Common myeloid progenitor, CD34-positive (primary cell): Measurements from ENCODE around the gene TENM4.
A peak's percentile ranks its signal among the peaks of the same experiment; 100 is the strongest.

Experiments
- CTCF ChIA-PET: fragments of 350-600 bp; sonication (Branson Sonifier 250); formaldehyde crosslinking; loops from one replicate; lab custom pipeline; 2021; ENCODE audit warnings: antibody characterized with exemption; lab: Charles Lee
- POLR2A ChIA-PET: fragments of 350-600 bp; sonication (Branson Sonifier 250); formaldehyde crosslinking; loops from one replicate; lab custom pipeline; 2021; ENCODE audit warnings: antibody characterized with exemption; lab: Charles Lee
- DNase-seq, 3 donors: peaks; one replicate each; pipeline versions ENCODE4 v3.0.0 to v3.0.0-alpha.2; 2013
- H3K27ac ChIP-seq, 2 experiments: 1 replicate in 1 of 2; 2 replicates in 1 of 2; pipeline ENCODE4 v1.7.0; 2013; ENCODE audit warnings: inconsistent platforms in 2 of 2, low read length in 2 of 2, mild to moderate bottlenecking in 2 of 2, low read depth in 1 of 2, moderate library complexity in 1 of 2; ENCODE audit not compliant: severe bottlenecking in 2 of 2, insufficient read depth in 1 of 2, poor library complexity in 1 of 2
- H3K27me3 ChIP-seq, 5 experiments: replicated peaks in 2 of 5; 1 replicate in 3 of 5; 2 replicates in 2 of 5; pipeline versions ENCODE4 v1.6.1 to v1.7.0; 2013; ENCODE audit warnings: low read length in 4 of 5, mild to moderate bottlenecking in 2 of 5, moderate library complexity in 2 of 5, inconsistent platforms in 1 of 5; ENCODE audit not compliant: insufficient read depth in 5 of 5, control insufficient read depth in 4 of 5
- H3K36me3 ChIP-seq, 4 experiments: 1 replicate in 2 of 4; 2 replicates in 2 of 4; pipeline versions ENCODE4 v1.6.1 to v1.7.0; 2013; ENCODE audit warnings: low read length in 3 of 4, control low read depth in 1 of 4, mild to moderate bottlenecking in 1 of 4; ENCODE audit not compliant: control insufficient read depth in 4 of 4, insufficient read depth in 4 of 4
- H3K4me1 ChIP-seq, 4 experiments: 1 replicate in 3 of 4; 2 replicates in 1 of 4; pipeline versions ENCODE4 v1.6.1 to v1.7.1; 2013; ENCODE audit warnings: low read length in 3 of 4, mild to moderate bottlenecking in 3 of 4, control low read depth in 1 of 4, inconsistent platforms in 1 of 4, moderate library complexity in 1 of 4; ENCODE audit not compliant: control insufficient read depth in 4 of 4, insufficient read depth in 4 of 4; ENCODE audit errors: control extremely low read depth in 1 of 4
- H3K4me3 ChIP-seq, 7 experiments: 1 replicate in 4 of 7; 2 replicates in 3 of 7; pipeline versions ENCODE4 v1.5.1 to v1.7.0; 2013; ENCODE audit warnings: mild to moderate bottlenecking in 7 of 7, low read length in 6 of 7, moderate library complexity in 6 of 7, inconsistent platforms in 2 of 7, low read depth in 2 of 7, control low read depth in 1 of 7; ENCODE audit not compliant: insufficient read depth in 4 of 7, control insufficient read depth in 1 of 7; ENCODE audit errors: extremely low read depth in 1 of 7
- H3K9me3 ChIP-seq, 5 experiments: 1 replicate in 4 of 5; 2 replicates in 1 of 5; pipeline versions ENCODE4 v1.6.1 to v1.7.1; 2013; ENCODE audit warnings: low read length in 4 of 5, mild to moderate bottlenecking in 2 of 5, inconsistent platforms in 1 of 5, low read depth in 1 of 5, moderate library complexity in 1 of 5; ENCODE audit not compliant: control insufficient read depth in 4 of 5, insufficient read depth in 2 of 5; ENCODE audit errors: control extremely low read depth in 1 of 5
- WGBS: methylation state at CpG from one replicate; pipeline ENCODE4 v1.1.5; 2013; ENCODE audit not compliant: insufficient coverage; 5-methylcytosine and 5-hydroxymethylcytosine counted together

TENM4 gene

DNA sequence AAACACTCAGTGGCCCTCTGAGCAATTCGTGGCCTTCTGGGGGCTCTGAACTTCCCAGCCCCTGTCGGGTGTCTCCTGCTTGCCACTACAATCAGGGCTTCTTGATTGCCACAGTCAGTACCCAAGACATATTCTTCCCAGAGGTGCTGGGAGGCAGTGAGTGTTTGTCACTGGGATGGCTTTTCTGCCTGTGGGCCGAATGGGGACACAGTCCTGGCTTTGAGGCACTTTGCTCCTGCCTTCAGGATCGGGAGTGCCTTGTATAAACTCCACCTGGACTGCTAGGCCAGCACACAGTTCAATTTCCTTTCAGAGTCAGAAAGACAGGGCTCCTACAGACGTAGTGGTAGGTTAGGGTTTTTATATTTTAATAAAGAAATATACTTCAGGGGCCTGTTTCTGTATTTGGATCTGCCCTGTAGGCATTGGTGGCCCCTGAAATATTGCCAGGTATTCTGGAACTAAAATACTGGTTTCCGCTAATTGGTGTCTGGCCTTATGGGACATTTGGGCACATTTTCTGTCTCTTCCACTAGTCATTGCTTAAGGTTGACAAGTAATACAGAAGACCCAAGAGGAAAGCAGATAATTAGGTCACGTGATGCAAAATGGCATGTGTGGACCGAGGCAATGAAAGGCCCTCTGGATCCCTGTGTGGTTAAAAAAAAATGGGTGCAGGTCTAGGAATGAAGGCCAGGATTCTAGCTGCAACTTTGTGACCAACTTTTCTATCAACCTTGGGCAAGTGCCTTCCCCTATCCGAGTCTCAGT, 767.8 kb downstream of the TENM4 start:
- CTCF ChIA-PET: interaction anchor here (1.7 kb wide), 1 partner anchor 27 kb away, joined by 7 read pairs; no protein-coding TSS in a partner anchor
- no peaks in the 10 kb centered on the region for H3K36me3 ChIP-seq

DNA sequence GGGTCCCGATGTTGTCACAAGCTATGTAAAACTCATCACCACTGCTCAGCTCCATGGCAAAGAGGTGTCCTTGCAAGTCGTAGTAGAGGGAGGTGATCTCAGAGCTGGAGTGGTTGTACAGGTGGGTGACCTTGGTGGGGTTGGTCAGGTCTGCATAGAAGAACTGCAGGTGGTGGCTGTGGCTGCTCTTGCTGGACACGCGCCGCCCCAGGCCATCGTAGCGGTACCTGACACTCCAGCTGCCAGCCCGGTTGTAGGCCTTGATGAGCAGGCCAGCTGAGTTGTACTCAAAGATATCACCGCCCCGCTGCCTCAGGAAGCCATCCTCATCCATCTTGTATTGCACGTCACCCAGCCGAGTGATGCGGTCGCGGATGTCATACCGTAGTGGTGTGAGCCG, 771.6 kb downstream of the TENM4 start:
- ChIA-PET CTCF (no interaction called here), POLR2A (no interaction called here)
- WGBS: 96% methylated on average over 16 of the region's 17 CpGs
- Histone ChIP-seq H3K4me3 (no peak overlapping the region), H3K9me3 (peaks cover 0 to 2% (median 0%) of the 10 kb centered on the region in 5 experiments), H3K27me3 (peaks cover 0 to 10% (median 0%) of the 10 kb centered on the region in 5 experiments), H3K27ac (no peak overlapping the region), H3K36me3 (no peaks in the 10 kb centered on the region), H3K4me1 (no peaks in the 10 kb centered on the region)
- no peak for DNase-seq

More for the DNA sequence above, 767.8 kb downstream of the TENM4 start:
- 79% methylated on average over 6 of the region's 9 CpGs for WGBS
- Histone ChIP-seq H3K27me3 (no peaks in the 10 kb centered on the region), H3K4me1 (no peaks in the 10 kb centered on the region), H3K4me3 (no peak overlapping the region), H3K27ac (no peak overlapping the region), H3K9me3 (peaks cover 0 to 2% (median 0%) of the 10 kb centered on the region in 5 experiments)
- POLR2A ChIA-PET: no interaction called here
- no peak for DNase-seq

- Histone ChIP-seq H3K27me3 (peaks cover 0 to 14% (median 2%) of the 10 kb centered on the region in 5 experiments), H3K36me3 (no peaks in the 10 kb centered on the region), H3K27ac (no peak overlapping the region), H3K9me3 (peaks cover 0 to 2% (median 0%) of the 10 kb centered on the region in 5 experiments), H3K4me1 (no peaks in the 10 kb centered on the region), H3K4me3 (no peak overlapping the region)
- WGBS: no CpG with 5 or more reads among the region's 2 CpGs
- DNase-seq: no peak
- ChIA-PET POLR2A (interaction anchor here (0.7 kb wide), 1 partner anchor 58 kb away, joined by 3 read pairs; no protein-coding TSS in a partner anchor), CTCF (interaction anchor here (1.5 kb wide), 1 partner anchor 22 kb away, joined by 4 read pairs; no protein-coding TSS in a partner anchor)
Observed at GRCh38 chr11:78667461-78667860, 773.4 kb downstream of the TENM4 start.

- POLR2A ChIA-PET: no interaction called here
- DNase-seq: peak in 2 of 3 donors; percentile 11 to 50
- no peaks in the 10 kb centered on the region for H3K4me1 ChIP-seq
- H3K27ac ChIP-seq: no peak overlapping the region
- CTCF ChIA-PET: no interaction called here
- no peaks in the 10 kb centered on the region for H3K36me3 ChIP-seq
- H3K9me3 ChIP-seq: peaks cover 0 to 2% (median 0%) of the 10 kb centered on the region in 5 experiments
- peaks cover 0 to 16% (median 2%) of the 10 kb centered on the region in 5 experiments for H3K27me3 ChIP-seq
- no peak overlapping the region for H3K4me3 ChIP-seq
Observed at GRCh38 chr11:78666675-78667160, 774.1 kb downstream of the TENM4 start.

DNA sequence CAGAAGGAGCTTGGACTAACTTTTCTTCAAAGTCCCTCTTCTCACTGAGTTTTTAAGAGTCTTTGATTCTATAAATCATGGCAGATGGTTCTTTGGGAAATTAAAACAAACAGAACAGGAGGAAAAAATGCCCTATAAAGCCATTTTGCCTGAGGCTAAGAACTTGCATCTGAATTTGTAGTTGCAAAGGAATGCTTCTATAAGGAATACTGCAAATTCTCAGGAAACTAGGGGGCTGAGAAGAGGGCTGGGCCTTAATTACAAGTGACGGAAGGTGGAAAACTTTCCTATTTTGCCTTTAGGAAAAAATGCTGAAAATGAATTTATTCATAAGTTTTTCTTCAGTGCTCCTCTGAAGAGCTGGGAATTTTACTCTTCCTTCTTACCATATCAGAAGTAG, 776.2 kb downstream of the TENM4 start:
- Histone ChIP-seq H3K9me3 (no peaks in the 10 kb centered on the region), H3K4me1 (no peaks in the 10 kb centered on the region), H3K27ac (no peak overlapping the region), H3K27me3 (peaks cover 2 to 26% (median 7%) of the 10 kb centered on the region in 5 experiments), H3K36me3 (no peaks in the 10 kb centered on the region), H3K4me3 (no peak overlapping the region)
- ChIA-PET CTCF (interaction anchor here (2.2 kb wide), 1 partner anchor 19 kb away, joined by 9 read pairs; no protein-coding TSS in a partner anchor), POLR2A (no interaction called here)
- no peak for DNase-seq
- WGBS: 100% methylated on average over 1 of the region's 1 CpG

DNA sequence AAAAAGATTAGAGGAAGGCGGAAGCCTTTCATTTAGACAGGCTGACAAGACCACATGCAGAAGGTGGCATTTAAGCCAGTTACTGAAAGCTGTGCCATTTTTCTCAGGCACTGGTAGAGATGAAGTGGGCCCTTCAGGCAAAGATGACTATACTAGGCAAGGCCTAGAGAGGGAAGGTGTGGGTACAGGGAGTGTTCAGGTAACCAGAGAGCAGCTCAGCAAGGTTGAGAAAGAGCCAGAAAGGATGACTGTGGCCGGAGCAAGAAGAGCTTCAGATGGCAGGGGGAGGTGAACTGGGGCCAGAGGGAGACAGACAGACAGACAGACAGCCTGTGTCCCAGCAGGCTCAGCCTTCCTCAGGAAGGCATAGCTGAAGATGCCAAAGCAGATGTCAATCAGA, 778.0 kb downstream of the TENM4 start:
- Histone ChIP-seq H3K27me3 (peaks cover 2 to 27% (median 8%) of the 10 kb centered on the region in 5 experiments), H3K4me1 (no peaks in the 10 kb centered on the region), H3K4me3 (no peak overlapping the region), H3K27ac (no peak overlapping the region), H3K9me3 (no peaks in the 10 kb centered on the region), H3K36me3 (no peaks in the 10 kb centered on the region)
- DNase-seq: no peak
- 93% methylated on average over 2 of the region's 2 CpGs for WGBS
- ChIA-PET CTCF (interaction anchor here (1.0 to 7.4 kb wide), 2 partner anchors 17 kb away, joined by 3 to 54 read pairs; no protein-coding TSS in a partner anchor), POLR2A (no interaction called here)

DNA sequence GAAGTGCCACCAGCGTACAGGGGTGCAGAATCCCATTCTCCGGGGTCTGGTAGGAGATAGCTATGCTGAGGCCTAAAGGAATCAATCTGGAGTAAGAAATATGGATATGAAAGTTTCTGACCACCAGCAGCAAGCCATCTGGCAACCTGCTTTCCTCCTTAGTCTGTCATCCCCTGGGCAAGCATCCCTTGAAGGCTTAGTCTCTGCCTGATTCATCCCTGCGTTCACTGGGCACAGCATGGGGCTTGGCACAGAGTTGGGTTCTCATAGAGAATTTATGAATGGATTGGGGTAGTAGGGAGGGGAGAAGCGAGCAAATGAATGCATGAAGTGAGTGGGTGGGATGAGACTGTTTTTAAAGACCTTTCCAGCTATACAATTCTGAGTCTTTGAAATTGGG, 780.4 kb downstream of the TENM4 start:
- CTCF ChIA-PET: interaction anchor here (1.7 to 7.4 kb wide), 2 partner anchors 14 to 56 kb away, joined by 5 to 54 read pairs; no protein-coding TSS in a partner anchor
- WGBS: 98% methylated on average over 4 of the region's 4 CpGs

More for the DNA sequence above, 780.4 kb downstream of the TENM4 start:
- no peaks in the 10 kb centered on the region for H3K4me1 ChIP-seq
- no peaks in the 10 kb centered on the region for H3K36me3 ChIP-seq
- H3K9me3 ChIP-seq: no peaks in the 10 kb centered on the region
- no peak for DNase-seq
- H3K27ac ChIP-seq: no peak overlapping the region
- POLR2A ChIA-PET: no interaction called here
- H3K4me3 ChIP-seq: no peak overlapping the region
- H3K27me3 ChIP-seq: peaks cover 2 to 27% (median 8%) of the 10 kb centered on the region in 5 experiments
